ENCODE results near the gene WFIKKN2.

DNA sequence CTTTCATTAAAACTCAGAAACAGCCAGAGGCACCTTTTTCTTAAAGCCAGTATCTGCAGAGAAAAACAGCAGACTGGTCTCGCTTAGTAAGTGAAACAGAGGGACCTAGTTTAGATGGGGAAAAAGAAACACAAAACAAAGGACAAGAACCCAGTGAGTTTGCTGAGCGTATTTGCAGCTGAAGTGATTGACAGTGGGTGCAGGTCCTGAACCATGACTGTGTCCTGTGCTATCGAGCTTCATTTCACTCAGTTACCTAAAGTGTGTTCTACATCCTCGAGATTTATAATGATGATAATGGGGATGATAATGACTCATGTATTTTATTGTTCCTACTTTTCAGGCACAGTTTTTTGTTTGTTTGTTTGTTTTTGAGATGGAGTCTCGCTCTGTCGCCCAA lies 31.7 kb upstream of the WFIKKN2 start:
- TF ChIP-seq CTCF (IDR thresholded peaks at IDR 0.05; ENCODE audit: insufficient read depth, low read depth, low read length) (no peak), EZH2 (IDR thresholded peaks at IDR 0.05; ENCODE audit: insufficient read depth, low read length) (no peak)
